Measurements from ENCODE around the gene LAIR1.
A peak's percentile ranks its signal among the peaks of the same experiment; 100 is the strongest.
"Not testable (repeated sequence)": the region's sequence is repeated elsewhere in the genome, so short reads cannot be mapped to it uniquely, and the experiment has no call there.

Gene LAIR1

GRCh38 chr19:54391589-54392061 lies 26.9 kb upstream of the LAIR1 start:
- POLR2A ChIA-PET = no interaction called here
- no peak for TF ChIP-seq FOXK2 (IDR thresholded peaks at IDR 0.05)
- CTCF ChIA-PET = interaction anchor here (0.7 to 1.3 kb wide), 3 partner anchors 11 to 36 kb away, joined by 3 to 4 read pairs (median 3); no protein-coding TSS in a partner anchor
- DNase-seq (ENCODE audit: extremely low spot score) = no peak

- TF ChIP-seq ZNF384 (IDR thresholded peaks at IDR 0.05) (peak; percentile 56), ARNT (IDR thresholded peaks at IDR 0.05) (no peak)
- peak; percentile 52 for DNase-seq (ENCODE audit: extremely low spot score)
- POLR2A ChIA-PET = no interaction called here
- CTCF ChIA-PET = interaction anchor here (0.7 to 1.3 kb wide), 4 partner anchors 11 to 66 kb away, joined by 3 to 4 read pairs (median 3); no protein-coding TSS in a partner anchor
These were observed 26.3 kb upstream of the LAIR1 start for GRCh38 chr19:54390942-54391577.

- POLR2A ChIA-PET = no interaction called here
- CTCF ChIA-PET = no interaction called here
- no peak for DNase-seq (ENCODE audit: extremely low spot score)
- TF ChIP-seq CTBP1 (IDR thresholded peaks at IDR 0.05; ENCODE audit: borderline replicate concordance) = no peak
- no peak for TF ChIP-seq L3MBTL2 (conservative IDR thresholded peaks at IDR 0.05)
- no peak for TF ChIP-seq HDGF (IDR thresholded peaks at IDR 0.05; ENCODE audit: borderline replicate concordance)
- no peak for TF ChIP-seq ZNF384 (IDR thresholded peaks at IDR 0.05)
- TF ChIP-seq TARDBP (IDR thresholded peaks at IDR 0.05) = no peak
- TF ChIP-seq NFRKB (IDR thresholded peaks at IDR 0.05) = no peak
- TF ChIP-seq ELF4 (IDR thresholded peaks at IDR 0.05) = no peak
- no peak for TF ChIP-seq ARNT (IDR thresholded peaks at IDR 0.05)
- TF ChIP-seq SUZ12 (IDR thresholded peaks at IDR 0.05) = no peak
- no peak for TF ChIP-seq FOXA1 (IDR thresholded peaks at IDR 0.05)
- no peak for TF ChIP-seq SP1 (IDR thresholded peaks at IDR 0.05)
- no peak for TF ChIP-seq FOXK2 (IDR thresholded peaks at IDR 0.05)
- no peak for TF ChIP-seq LEF1 (IDR thresholded peaks at IDR 0.05; ENCODE audit: borderline replicate concordance)
- no peak for TF ChIP-seq BHLHE40 (IDR thresholded peaks at IDR 0.05; ENCODE audit: borderline replicate concordance)
These were observed 24.8 kb upstream of the LAIR1 start for GRCh38 chr19:54389553-54389952.

- CTCF ChIA-PET = interaction anchor here (0.6 kb wide), 1 partner anchor 1317 kb away, joined by 4 read pairs; no protein-coding TSS in a partner anchor
- DNase-seq (ENCODE audit: extremely low spot score) = no peak
- POLR2A ChIA-PET = no interaction called here
- no peak for TF ChIP-seq ELF4 (IDR thresholded peaks at IDR 0.05)
- no peak for TF ChIP-seq LEF1 (IDR thresholded peaks at IDR 0.05; ENCODE audit: borderline replicate concordance)
- no peak for TF ChIP-seq SUZ12 (IDR thresholded peaks at IDR 0.05)
- no peak for TF ChIP-seq HDGF (IDR thresholded peaks at IDR 0.05; ENCODE audit: borderline replicate concordance)
- TF ChIP-seq NFRKB (IDR thresholded peaks at IDR 0.05) = no peak
- TF ChIP-seq L3MBTL2 (conservative IDR thresholded peaks at IDR 0.05) = no peak
- no peak for TF ChIP-seq CTBP1 (IDR thresholded peaks at IDR 0.05; ENCODE audit: borderline replicate concordance)
- TF ChIP-seq BHLHE40 (IDR thresholded peaks at IDR 0.05; ENCODE audit: borderline replicate concordance) = no peak
- TF ChIP-seq ARNT (IDR thresholded peaks at IDR 0.05) = no peak
- no peak for TF ChIP-seq TARDBP (IDR thresholded peaks at IDR 0.05)
- TF ChIP-seq PKNOX1 (IDR thresholded peaks at IDR 0.05) = no peak
- no peak for TF ChIP-seq FOXK2 (IDR thresholded peaks at IDR 0.05)
- TF ChIP-seq FOXM1 (IDR thresholded peaks at IDR 0.05; ENCODE audit: borderline replicate concordance) = no peak
- no peak for TF ChIP-seq SP1 (IDR thresholded peaks at IDR 0.05)
- no peak for TF ChIP-seq FOXA1 (IDR thresholded peaks at IDR 0.05)
- TF ChIP-seq ZNF384 (IDR thresholded peaks at IDR 0.05) = no peak
These were observed 24.0 kb upstream of the LAIR1 start for GRCh38 chr19:54388802-54389139.

GRCh38 chr19:54387991-54388801 lies 23.5 kb upstream of the LAIR1 start:
- TF ChIP-seq ELF4 (IDR thresholded peaks at IDR 0.05) = no peak
- no peak for TF ChIP-seq FOXM1 (IDR thresholded peaks at IDR 0.05; ENCODE audit: borderline replicate concordance)
- no peak for TF ChIP-seq ARNT (IDR thresholded peaks at IDR 0.05)
- TF ChIP-seq SUZ12 (IDR thresholded peaks at IDR 0.05) = no peak
- TF ChIP-seq SP1 (IDR thresholded peaks at IDR 0.05) = no peak
- CTCF ChIA-PET = no interaction called here
- POLR2A ChIA-PET = no interaction called here
- no peak for DNase-seq (ENCODE audit: extremely low spot score)

GRCh38 chr19:54383330-54383729 lies 18.6 kb upstream of the LAIR1 start:
- CTCF ChIA-PET = no interaction called here
- DNase-seq (ENCODE audit: extremely low spot score) = no peak
- TF ChIP-seq NFRKB (IDR thresholded peaks at IDR 0.05) = no peak
- TF ChIP-seq HDGF (IDR thresholded peaks at IDR 0.05; ENCODE audit: borderline replicate concordance) = no peak
- TF ChIP-seq FOXK2 (IDR thresholded peaks at IDR 0.05) = no peak
- no peak for TF ChIP-seq ZNF384 (IDR thresholded peaks at IDR 0.05)
- TF ChIP-seq SUZ12 (IDR thresholded peaks at IDR 0.05) = no peak
- TF ChIP-seq FOXA1 (IDR thresholded peaks at IDR 0.05) = no peak
- TF ChIP-seq CTBP1 (IDR thresholded peaks at IDR 0.05; ENCODE audit: borderline replicate concordance) = no peak
- TF ChIP-seq SP1 (IDR thresholded peaks at IDR 0.05) = no peak
- TF ChIP-seq BHLHE40 (IDR thresholded peaks at IDR 0.05; ENCODE audit: borderline replicate concordance) = no peak
- no peak for TF ChIP-seq PKNOX1 (IDR thresholded peaks at IDR 0.05)
- no peak for TF ChIP-seq ELF4 (IDR thresholded peaks at IDR 0.05)
- TF ChIP-seq TARDBP (IDR thresholded peaks at IDR 0.05) = no peak
- no peak for TF ChIP-seq FOXM1 (IDR thresholded peaks at IDR 0.05; ENCODE audit: borderline replicate concordance)
- no peak for TF ChIP-seq LEF1 (IDR thresholded peaks at IDR 0.05; ENCODE audit: borderline replicate concordance)
- TF ChIP-seq L3MBTL2 (conservative IDR thresholded peaks at IDR 0.05) = no peak
- no peak for TF ChIP-seq ARNT (IDR thresholded peaks at IDR 0.05)
- POLR2A ChIA-PET = no interaction called here

GRCh38 chr19:54382041-54382440 lies 17.3 kb upstream of the LAIR1 start:
- CTCF ChIA-PET; POLR2A ChIA-PET; DNase-seq (ENCODE audit: extremely low spot score): not testable (repeated sequence)
